A549 (cell line): ENCODE results near the gene EGFL7.

Experiments used
- CHD2 ChIP-seq: fragments of 150-350 bp; IDR thresholded peaks from 2 replicates; pipeline ENCODE4 v1.6.1; 2014; ENCODE audit warnings: low read length; ENCODE audit not compliant: partially characterized antibody
- CTCF ChIP-seq: fragments of >200 bp; sonication (Bioruptor Twin); formaldehyde crosslinking; IDR thresholded peaks from 3 replicates; pipeline ENCODE4 v1.5.1; 2016
- NPAS2 ChIP-seq: fragments of 250-450 bp; sonication (Bioruptor Pico); IDR thresholded peaks from 2 replicates; pipeline ENCODE4 v1.8.0; 2022; ENCODE audit warnings: mild to moderate bottlenecking, moderate library complexity, borderline replicate concordance

- no peak for TF ChIP-seq CHD2
- no peak for TF ChIP-seq CTCF
- no peak for TF ChIP-seq NPAS2 (CRISPR knock-in tag)
These were observed 40.2 kb upstream of the EGFL7 start for GRCh38 chr9:136622538-136622948.
